Activated CD8-positive, alpha-beta memory T cell treated with anti-CD3 and anti-CD28 coated beads for 1 hour (primary cell): Measurements from ENCODE around the gene SORCS2.

Experiments used
- DNase-seq, 2 donors: peaks; one replicate each; pipeline ENCODE4 v3.0.0-alpha.2; 2020; ENCODE audit warnings: low read depth in 1 of 2; ENCODE audit errors: extremely low read depth in 1 of 2

Gene SORCS2

DNA sequence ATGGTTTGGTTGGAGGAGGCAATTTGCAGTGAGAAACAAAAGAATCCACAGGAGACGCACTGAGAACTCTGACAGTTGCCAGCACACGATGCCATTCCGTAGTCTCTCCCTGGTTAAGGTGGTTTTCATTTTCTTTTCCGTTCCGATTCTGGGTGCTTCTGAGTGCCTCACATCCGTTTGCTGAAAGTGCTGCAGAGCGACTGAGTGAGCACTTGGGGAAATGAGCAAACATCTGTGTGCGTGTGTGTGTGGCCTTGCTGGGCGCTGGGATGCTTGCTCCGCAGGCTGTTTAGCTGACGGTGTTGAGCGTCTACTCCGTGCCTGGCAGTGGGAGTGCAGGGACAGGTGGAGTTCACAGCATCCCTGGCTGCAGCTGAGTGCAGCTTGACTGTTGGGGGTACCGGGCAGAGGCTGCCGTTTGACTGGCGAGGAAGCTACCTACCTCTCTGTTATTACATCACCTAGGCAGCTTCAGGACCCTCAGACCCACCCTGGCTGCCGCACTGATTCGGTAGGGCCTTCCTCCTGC is 49.3 kb downstream of the SORCS2 start:
- no peak for DNase-seq

DNA sequence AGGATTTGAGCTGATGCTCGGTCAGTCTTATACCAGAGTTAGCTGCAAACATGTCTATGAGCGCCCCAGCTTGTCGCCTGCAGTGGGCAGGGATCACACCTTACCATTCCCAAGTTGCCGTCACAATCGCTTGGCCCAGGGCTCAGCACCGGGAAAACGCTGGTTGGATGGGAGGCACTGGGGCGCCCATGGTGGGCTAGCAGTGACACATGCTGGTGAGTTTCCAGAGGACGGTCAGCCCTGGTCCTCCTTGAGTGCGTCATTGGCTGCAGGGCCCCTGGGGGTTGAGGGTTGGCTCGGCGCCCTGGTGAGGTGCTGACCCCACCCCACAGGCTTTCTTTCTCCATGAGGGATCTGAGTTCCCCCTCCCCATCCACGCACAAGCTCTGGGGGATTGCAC is 50.4 kb downstream of the SORCS2 start:
- DNase-seq: no peak

DNA sequence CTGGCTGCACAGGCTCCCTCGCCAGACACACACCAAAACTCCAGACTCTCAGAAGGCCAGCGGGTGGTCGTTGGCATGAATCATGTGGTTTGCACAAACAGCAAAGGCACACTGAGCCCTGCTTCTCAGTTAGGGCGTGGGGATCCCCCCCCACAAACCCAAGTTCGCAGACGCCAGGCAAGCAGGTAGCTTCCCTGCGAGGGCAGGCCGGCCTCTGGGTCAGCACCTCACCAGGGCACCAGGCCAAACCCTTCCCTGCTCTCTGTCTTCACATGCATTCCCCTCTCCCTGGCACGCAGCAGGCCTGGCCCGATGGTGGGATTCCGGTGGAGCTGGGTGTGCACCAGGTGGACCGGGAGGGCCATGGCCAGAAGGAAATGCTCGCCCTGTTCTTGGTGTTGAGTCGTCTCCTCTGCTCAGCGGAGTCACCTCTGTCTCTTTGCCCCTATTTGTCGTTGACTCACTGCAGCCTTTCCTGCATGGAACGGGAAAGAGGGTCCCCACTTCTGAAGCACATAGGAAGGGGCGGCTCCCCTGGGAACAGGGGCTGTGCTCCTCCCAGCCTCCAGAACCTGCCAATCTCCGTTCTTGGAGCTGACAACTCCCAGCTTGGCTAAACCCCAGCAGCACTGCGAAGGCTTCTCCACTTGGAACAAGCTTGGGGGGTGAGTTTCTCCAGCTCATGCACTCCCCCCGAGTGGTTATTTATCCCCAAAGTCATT is 51.4 kb downstream of the SORCS2 start:
- no peak for DNase-seq

DNA sequence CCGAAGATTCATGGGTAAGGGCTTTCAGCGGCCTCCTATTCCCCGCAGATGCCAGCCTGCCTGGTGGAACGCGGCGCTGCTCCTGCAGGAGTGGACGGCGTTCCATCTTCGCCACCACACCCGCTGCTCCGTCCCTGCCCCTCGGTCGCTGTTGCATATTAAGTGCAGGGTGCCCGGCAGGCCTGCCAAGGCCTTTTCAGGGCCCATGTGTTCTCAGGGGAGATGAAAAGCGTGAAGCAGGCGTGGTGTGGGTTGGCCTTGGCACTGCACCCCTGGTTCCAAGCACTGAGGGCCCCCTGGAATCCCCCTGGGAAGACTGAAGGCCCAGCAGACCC is 52.0 kb downstream of the SORCS2 start:
- DNase-seq: no peak

DNA sequence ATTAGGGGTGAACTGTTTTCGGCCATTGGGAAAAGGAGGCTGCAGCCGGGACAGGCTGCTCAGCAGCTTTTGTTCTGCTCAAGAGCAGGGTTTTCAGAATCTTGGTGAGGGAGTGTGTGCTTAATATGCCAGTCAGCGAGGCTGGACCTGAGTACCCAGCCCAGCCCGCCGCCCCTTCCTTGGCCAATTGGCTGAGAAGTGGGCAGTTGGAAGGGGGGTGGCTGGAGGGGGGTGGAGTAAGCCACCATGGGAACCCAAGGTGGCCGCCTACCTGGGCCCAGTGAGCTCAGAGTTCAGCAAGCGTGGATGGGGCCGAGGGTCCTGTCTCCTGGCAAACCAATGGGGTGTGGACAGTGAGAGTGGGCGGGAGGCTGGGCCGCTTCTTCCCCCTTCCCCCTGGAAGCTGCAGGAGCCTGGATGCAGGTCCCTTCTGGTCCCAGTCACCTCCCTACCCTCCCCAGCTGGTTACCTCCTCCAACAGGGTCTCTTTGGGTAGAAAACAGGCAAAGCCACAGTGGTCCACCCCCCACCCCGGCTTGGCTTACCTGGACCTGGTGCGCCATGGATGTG is 52.5 kb downstream of the SORCS2 start:
- no peak for DNase-seq

DNA sequence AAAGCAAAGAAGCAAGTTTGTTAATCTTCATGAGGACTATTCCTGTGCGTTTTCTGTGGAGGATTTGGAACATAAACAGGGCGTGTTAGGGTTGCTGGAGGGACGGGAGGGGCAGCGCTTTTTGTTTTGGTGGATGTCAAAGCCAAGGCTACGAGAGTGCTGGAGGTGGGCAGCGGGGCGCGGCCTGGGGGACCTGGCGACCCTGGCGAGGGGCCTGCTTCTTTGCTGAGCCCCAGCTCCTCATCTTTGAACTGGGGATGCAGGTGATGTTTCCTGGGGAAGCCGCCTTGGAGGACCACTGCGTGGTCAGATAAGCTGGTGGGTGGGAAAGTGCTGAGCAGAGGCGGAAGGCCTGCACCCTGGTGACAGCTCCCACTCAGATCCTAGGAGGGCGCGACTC is 55.2 kb downstream of the SORCS2 start:
- DNase-seq: no peak

DNA sequence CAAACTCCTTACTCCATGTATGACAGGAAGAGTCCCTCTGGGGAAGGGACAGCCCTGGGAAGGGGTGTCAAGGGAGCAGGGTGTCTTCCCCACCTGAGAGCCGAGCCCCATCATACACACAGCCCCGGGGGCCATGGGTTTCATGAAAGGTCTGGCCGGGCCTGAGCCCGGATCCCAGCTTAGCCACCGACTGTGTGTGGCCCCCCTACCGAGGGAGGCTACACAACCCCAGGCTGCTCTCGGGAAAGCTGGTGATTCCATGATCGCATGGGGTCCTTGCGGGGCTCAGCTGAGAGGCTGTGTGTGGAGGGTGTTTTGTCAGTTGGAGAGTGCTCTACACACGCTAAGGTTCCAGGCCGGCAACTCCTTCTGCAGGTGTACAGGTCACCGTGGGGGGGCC is 55.6 kb downstream of the SORCS2 start:
- no peak for DNase-seq

DNA sequence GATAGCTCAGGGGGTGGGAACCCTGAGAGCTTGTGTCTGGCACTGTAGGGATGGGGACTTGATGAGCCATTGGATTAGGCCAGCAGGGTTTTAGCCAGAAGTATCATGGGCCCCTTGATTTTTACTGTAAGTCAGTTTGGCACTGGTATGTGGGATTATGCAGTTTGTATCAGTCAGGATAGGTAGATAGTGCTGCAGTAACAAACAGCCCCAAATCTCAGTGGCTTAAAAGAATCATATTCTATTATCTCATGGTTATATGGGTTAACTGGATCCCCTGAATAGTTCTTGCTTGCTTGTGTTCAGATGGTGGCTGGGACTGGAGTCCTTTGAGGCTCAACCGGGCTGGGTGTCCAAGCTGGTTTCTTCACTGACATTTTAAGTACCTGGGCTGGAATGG is 56.5 kb downstream of the SORCS2 start:
- no peak for DNase-seq

DNA sequence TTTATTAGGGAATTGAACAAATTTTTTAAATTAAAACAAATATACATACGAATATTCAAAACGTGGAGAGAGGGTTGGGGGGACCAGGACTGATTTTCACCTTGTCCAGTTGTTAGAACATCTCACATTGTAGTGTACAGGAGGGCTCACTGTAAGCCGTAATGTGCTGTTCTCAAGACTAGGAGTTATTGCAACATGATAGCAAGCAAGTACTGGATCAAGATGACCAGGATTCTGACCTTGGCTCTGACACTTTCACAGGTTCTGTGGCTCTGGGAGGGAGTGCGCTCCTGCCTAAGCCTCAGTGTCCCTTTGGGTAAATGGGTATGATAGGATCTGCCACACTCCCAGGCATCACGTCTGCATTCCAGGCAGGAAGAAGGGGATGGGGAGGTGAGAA is 59.0 kb downstream of the SORCS2 start:
- no peak for DNase-seq

DNA sequence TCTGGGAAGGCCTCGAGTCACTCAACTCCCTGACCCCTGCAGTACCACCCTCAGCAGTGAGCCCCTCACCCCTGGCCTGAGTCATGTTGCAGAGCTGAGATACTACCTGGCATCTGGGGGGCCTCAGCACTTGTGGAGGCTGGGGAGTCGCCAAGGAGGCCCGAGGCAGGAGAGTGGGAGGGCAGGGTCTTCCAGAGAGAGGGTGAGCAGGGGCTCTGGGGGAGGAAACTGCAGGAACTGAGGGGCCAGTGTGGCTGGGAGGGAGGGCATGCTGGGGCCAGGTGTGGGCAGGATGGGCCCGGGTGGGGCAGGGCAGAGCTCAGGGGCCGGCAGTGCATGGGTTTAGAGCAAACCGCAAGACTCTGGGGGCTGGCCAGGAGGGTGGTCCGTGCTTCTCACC is 59.7 kb downstream of the SORCS2 start:
- no peak for DNase-seq

DNA sequence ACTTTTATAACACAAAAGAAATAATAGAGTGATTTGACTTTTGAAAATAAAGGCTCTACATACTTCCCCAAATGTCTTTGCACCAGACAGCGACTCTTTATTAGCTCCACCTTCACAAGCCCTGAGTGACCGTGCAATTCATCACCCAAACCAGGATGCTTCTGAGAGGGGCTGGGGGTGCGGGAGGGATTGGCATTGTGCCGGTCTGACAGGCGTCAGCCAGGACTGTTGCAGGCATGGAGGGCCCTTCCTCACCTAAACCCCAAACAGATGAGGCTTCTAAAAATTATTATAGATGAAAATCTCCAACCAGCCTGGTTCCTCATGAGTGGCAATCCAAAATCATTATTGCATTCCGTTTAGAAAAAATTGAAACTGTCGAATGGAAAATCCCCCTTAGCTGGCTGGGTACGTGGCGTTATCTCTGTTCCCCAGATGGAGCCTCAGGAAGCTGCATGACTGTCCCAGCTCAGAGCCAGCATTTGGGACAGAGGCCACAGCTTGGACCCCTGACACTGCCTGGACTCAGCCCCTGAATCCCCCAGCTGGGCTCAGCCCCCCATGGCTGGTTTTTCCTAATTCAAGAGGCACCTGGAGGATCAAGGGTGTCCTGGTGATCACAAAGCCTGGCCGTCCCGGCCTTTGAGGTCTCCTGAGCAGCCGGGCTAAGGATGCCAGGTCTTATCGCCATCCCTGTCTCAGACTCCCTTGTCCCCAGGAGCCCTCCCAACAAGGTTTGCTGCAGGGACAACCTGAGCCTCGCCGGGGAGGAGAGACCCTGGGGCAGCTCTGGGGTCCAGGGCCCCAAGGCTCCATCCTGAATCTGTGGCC is 60.4 kb downstream of the SORCS2 start:
- DNase-seq: no peak

DNA sequence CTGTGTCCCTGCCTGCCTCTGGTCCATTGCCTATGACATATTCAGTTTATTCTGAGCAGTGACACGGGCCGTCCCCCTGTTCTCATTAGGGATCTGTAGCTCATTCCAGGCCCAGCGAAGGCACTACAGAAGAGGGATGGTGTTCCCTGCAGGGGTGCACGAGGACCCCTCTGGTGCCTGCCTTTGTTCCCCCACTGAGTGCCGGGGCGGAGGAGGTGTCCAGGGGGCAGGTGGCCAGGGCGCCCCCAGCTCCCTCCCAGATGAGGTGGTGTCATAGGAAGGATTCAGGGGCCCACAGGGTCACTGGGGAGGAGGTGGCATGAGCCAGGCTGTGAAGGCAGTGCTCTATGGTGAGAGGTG is 61.0 kb downstream of the SORCS2 start:
- no peak for DNase-seq

DNA sequence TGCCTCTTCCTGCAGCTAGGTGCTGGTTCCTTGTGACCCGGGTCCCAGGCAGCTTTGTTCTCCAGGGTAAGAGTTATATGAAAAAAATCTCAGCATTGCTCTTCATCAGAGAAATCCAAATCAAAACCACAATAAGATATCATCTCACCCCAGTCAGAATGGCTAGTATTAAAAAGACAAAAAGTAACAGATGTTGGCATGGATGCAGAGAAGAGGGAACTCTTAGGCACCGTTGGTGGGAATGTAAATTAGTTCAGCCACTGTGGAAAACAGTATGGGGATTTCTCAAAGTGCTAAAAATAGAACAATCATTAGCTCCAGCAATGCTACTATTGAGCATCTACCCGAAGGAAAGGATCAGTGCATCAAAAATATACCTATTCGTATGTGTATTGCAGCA is 61.5 kb downstream of the SORCS2 start:
- no peak for DNase-seq

DNA sequence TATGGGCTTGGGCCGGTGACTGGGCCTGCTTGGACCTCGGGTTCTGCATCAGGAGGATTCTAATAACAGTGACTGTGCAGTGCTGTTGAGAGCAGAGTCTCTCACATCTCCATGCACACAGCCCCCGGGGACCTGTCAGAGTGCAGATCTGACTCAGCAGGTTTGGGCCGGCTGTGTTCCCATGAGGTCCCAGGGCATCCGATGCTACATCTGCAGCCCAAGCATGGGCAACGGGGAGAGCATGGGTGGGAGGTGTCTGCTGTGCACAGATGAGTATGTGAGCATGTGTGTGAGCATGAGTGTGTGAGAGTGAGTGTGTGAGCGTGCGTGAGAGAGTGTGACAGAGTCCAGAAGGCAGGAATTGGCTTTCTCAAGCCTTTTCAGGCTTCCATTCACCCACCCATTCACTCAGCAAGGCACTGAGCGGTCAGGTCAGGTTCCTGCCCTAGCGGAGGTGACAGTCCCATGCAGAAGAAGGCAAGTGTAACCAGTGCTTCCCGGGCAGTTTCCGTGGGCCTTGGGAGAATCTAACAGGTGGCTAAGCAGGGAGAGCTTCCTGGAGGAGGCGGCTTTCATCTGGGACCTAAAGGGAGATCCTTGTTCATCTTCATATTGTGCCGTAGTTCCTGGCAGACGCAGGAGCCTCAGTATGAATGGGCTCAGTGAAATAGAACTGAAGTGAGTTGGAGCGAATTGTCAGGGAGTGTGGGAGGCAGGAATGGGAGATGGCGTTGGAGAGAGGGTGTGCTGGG is 62.6 kb downstream of the SORCS2 start:
- DNase-seq: no peak

DNA sequence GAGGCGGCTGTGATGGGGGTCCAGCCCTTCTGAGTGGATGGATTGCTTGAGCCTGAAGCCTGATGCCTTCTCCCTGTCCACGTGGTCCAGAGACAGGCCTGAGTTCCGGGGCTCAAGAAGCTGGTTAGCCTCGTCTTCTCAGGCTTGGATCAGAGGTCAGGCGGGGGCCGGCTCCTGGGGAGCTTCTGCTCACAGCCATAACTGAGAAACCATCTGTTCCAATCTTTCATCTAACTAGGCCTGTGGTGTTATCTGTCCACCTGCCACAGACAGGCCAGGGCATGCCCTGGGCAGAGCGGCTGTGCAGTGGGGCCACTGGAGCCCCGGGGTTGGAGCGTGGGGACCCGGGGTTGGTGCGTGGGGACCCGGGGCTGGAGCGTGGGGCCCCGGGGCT is 63.1 kb downstream of the SORCS2 start:
- DNase-seq: no peak

DNA sequence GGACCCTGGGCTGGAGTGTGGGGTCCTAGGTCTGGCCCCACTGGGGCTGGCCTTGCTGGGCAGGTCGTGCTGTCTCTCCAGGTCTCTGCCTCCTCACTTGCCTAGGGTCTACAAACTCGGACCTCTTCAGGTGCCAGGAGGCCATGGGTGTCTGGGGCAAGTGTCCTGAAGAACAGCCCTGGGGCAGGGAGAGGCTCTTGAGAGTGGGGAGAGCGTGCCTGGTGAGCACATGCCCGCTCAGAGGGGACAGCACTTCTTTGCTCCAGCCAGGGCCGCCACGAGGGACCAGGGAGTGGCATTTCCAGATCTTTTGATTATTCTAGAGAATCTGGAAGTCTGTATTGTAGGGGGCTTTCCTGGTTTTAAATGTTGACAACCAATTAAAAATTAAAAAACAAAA is 63.7 kb downstream of the SORCS2 start:
- DNase-seq: no peak

DNA sequence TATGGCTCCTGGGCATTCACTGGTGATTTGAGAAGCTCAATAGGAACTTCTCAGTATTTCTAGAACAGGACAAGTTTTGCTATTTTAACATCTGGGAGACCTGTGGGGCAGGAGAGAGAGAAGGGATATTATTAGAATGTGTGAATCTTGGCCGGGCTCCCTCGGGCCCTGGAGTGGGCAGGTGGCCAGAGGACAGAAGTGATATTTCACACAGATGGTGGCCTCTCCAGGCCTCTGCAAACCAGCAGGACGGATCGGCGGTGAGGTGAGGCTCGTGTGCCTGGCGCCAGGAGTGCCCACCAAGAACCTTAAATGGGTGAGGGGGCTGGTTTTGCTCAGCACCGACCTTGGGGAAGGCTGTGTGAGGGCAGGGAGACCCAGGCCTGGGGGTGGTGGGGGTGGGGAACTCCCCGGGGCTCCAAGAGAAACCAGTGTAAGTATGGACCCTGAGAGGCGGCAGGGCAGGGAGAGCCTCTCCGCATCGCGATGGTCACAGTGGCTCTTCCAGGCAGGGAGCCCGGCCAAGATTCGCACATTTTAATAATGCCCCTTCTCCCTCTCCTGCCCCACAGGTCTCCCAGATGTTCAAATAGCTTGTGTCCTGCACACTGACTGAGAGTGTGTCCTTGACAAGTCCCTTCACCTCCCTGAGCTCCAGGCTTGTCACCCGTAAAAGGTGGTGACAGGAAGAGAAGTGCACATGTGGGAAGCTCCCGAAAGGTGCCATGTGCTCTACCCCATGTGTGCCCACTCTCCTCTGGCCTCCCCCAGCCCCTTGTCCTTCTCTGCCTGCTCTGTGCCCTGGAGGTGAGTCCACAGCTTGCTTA is 64.9 kb downstream of the SORCS2 start:
- DNase-seq: no peak

DNA sequence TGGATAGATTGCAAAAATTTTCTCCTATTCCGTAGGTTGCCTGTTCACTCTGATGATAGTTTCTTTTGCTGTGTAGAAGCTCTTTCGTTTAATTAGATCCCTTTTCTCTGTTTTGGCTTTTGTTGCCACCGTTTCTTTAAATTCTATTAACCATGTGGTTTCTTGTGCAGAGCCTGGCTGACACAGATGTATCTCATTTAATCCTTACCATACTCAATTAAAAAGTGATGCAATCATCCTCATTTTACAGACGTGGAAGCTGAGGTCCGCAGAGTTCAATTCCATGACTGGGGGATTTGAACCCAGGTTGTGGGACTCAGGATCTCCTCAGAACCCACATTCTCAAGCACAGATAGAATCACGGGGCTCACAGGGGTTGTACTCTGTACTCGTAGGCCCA is 66.7 kb downstream of the SORCS2 start:
- DNase-seq: no peak

DNA sequence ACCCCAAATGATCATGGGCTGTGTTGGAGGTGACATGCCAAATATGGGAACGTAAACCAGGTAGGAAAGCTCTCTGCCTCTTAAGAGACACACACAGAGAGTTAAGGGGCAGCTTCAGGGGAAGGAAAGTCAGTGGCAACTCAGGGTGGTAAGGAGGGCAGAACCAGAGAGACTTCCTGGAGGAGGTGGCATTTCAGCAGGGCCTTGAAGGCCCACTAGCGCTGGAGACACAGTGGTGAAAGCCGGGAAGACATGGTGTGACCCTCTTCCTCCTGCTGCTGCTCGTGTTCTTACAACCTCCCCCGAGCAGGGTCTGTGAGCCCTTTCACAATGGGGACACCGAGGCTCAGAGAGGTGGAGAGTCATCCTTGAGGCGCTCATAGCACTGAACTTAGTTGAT is 68.2 kb downstream of the SORCS2 start:
- no peak for DNase-seq

DNA sequence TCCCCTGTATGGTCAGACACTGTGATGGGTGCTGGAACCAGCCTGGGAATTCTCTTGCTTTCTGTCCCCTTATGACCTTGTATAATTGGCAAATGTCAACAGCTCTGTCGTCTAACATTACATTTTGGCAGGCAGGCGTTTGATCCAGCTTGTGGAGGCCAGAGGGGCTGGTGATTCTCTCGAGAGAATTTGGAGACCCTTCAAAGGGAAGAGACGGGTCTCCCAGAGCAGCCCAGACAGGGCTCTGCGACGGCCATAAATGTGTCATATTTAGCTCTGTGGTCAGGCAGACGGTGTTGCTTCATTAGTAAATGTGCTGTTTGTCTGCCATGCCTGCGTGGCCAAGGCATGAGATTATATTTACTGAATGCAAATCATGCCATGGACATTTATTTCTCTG is 68.7 kb downstream of the SORCS2 start:
- DNase-seq: no peak

DNA sequence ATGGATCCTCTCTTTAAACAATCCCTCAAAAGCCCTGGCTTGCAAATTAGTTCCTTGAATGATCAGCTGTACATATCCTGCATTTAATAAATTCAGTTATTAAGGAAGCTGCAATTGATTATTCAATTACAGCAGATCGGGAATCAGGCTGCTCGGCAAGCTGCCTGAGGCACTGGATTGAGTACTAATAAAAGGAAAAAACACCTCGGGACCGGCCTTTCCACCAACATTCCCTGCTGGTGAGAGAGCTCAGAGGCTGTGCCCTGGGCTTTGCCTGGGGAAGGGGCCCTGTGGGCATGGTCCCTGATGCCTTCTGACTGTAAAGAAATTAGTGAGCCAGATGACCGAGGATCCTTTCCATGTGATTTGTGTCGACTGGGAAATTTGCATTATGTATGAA is 69.2 kb downstream of the SORCS2 start:
- no peak for DNase-seq
